NCI-H2227 (cell line): ENCODE results near the gene BROX.
"Not testable (repeated sequence)": the region's sequence is repeated elsewhere in the genome, so short reads cannot be mapped to it uniquely, and the experiment has no call there.

Experiments used
- DNase-seq: peaks from one replicate; lab custom pipeline; 2025; ENCODE audit not compliant: unreplicated experiment; lab: John Stamatoyannopoulos, UW

BROX gene

DNA sequence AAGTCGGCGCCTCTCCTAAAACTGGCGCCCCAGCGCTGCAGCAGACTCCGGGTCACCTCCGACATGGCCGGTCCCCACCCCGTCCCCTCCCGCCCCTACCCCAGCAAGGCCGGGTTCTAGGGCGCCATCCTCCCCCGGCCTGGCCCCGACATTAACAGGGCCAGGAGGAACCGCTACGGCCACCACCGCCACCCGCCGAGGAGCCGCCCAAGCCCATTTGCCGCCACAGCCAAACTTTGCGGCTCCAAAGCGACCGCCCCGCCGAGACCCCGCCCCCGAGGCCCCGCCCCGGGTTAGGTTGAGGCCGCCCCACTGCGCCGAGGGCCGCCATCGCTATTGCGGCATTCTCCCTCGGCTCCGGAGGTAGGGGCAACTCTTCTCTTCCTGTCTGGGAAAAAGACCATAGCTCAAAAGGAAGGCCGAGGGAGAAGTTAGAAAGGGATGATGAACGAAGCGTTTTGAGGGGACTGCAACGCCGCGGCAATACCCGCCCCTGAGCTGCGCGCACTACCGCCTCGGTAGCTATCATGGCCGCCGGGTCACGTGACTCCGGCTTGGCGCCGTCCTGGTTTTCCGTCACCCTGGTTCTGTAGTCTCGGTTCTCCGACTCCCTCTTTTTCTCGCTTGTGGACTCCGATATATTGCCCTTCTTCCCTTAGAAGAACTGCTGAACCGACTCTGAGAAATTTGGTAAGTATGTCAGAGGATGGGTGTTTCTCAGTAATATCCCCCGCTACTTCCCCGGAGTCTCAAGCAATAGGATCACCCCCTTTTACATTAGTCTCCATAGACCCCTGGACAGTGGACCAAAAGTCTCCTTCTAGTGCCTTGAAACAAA is at the start of gene BROX, which contains the start of gene AIDA:
TSS of gene BROX (plus strand) at position 312 of the 838 bp plus-strand sequence. CDS start 3,136 bp downstream, outside the sequence.
TSS of gene AIDA (minus strand) at position 239 of the 838 bp plus-strand sequence. CDS start at position 65, 174 bp downstream.
- peak; percentile 92 for DNase-seq

DNA sequence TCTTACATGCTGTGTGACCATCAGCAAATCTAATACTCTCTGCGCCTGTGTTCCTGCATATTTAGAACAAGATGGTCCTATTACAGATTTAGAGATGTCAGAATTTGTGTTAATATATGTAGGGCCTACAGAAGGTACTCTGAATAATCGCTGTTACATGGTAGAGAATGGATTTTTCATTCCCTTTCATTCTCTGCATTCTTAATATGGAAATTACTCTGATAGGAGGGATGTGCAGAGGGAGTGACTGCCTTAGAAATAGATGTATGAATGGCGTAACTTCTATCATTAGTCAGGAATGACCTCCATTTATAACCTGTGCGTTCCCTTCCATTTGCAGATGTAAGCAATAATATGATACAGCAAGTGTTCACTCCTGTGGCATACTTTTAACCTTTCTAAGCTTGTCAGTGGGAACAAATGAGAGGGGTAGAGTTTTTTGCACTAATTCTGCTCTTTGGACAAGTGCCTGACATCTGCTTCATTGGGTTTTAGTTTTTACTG is 48.9 kb upstream of the BROX start:
- DNase-seq: no peak

- no peak for DNase-seq
Measured at GRCh38 chr1:222665964-222666363, 46.4 kb upstream of the BROX start.

DNA sequence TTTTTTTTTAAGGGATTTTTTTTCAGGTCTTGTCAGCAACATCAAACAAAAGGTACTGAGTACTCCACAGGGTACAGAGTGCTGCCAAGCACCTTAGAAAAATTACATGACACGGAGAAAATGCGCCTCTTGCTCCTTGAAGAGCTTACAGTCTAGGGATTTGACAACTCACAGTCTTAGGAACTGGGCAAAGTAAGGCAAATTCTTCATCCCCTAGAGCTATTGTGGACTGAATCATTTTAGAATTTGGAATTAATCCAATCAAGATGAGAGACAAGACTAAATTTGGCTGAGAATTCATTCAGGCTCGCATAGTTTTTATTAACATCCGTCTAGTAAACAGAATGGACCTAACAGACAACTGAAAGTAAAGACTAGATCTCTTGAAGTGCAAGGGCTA is 44.2 kb upstream of the BROX start:
- not testable (repeated sequence) for DNase-seq

- not testable (repeated sequence) for DNase-seq
Measured at GRCh38 chr1:222669107-222669506, 43.3 kb upstream of the BROX start.

GRCh38 chr1:222670110-222670509 is 42.3 kb upstream of the BROX start:
- DNase-seq: no peak

- peak; percentile 13 for DNase-seq
Measured at GRCh38 chr1:222680080-222680479, 32.3 kb upstream of the BROX start.

- no peak for DNase-seq
Measured at GRCh38 chr1:222691016-222691415, 21.3 kb upstream of the BROX start.

DNA sequence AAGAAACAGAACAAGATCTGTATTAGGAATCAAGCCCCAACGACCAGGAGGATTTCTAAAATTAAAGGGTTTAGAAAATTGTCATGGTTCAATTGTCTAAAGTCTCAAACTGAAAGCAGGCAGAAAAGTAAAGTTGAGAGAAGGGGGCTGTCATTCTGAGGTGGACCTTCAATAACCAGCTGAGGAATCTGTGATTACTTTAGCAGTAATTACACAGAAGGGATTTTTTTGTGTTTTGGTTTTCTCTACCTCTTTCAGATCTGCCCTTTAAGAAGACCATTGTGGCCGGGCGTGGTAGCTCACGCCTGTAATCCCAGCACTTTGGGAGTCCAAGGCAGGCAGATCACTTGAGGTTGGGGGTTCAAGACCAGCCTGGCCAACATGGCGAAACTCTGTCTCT is 17.4 kb upstream of the BROX start:
- no peak for DNase-seq

GRCh38 chr1:222696741-222697140 is 15.6 kb upstream of the BROX start:
- no peak for DNase-seq

DNA sequence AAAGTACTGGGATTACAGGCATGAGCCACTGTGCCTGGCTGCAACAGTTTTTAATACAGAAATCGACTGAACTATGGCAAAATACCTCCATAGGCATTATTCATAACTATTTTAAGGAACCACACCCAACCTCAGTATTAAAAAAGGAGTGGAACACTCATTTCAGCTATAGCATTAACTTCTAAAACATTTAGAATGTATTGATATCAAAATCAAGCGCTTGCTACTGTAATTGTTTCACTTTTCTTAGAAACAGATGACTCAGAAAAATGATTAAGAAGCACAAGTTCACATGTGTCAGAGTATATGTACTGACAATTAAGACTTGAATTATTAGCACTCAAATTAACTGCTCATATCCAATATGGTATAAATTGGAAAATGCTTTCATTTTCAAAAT is 15.2 kb upstream of the BROX start:
- no peak for DNase-seq

- DNase-seq: no peak
Measured at GRCh38 chr1:222697826-222698225, 14.5 kb upstream of the BROX start.

- no peak for DNase-seq
Measured at GRCh38 chr1:222702210-222702609, 10.2 kb upstream of the BROX start.

DNA sequence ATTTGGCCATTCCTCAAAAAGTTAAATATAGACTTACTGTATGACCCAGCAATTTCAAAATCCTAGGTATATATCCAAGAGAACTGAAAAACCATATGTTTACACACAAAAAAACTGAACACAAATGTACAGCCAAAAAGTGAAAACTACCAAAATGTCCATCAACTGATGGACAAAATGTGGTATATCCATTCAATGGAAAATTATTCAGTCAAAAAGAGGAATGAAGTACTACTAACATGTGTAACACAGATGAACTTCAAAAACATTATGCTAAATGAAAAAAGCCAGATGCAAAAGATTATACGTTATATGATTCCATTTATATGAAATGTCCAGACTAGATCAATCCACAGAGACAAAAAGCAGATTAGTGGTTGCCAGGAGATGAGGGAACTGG is 8.1 kb upstream of the BROX start:
- DNase-seq: no peak

- no peak for DNase-seq
Measured at GRCh38 chr1:222706815-222707214, 5.5 kb upstream of the BROX start.

DNA sequence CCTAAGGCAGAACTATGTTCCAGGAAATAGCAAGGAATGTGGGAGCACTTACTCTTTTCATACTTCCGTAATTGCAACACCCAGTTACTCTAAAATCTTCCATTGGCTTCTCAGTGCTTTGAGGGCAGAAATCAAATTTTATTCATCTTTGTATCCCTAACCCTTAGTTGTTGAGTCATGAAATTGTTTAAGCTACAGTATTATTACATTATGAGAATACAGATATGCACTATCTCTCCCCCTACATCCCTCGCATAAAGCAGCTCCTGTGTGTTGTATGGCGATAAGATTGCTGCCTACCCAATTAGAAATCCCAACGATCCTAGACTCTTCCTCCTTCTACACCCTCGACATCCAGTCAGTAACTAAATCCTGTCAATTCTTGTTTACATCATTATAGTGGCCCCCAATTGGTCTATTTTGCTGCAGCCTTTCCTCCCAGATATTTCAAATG is 2.6 kb upstream of the BROX start:
- DNase-seq: no peak

DNA sequence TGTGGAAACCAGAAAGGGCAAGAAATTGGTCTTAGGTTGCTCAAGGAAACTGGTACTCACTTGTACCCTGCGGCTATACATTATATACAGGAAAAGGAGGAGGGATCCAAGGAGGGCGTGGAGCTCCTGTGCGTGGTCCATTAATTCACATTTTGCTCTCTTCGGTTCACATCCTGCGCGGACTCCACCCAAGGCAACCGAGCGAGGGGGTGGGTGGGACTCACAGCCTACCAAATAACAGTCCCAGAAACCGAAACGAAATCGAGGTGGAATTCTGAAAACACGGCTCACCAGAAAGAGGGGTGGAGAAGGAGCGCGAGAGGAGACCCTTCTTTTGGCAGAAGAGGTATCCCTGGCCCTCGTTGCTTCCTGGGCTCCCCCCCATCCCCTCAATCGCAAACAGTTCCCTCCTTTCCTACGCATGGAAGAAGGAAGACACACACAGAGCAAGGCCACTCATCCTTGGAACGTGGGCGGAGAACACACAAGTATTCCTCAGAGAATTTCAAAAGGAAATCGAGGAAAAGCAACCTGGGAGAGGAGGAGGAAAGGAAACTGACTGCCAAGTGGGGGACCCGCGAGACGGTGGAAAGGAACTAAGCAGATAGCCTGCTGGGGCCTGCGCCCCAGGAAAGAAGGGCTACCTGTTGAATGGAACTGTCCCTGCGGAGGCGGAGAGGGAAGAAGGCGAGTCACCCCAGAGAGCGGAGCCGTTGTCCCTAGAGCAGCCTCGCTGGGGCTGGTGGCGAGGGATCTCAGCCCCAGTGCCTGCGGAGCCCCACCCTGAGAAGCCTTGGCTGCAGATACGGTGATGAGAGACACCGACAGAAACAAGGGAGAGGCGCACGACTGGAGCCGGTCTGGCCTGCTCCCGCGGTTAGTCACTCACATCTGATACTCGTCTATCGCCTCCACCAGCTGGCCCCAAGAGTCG is 778 bp upstream of the BROX start:
- DNase-seq: peak; percentile 61

DNA sequence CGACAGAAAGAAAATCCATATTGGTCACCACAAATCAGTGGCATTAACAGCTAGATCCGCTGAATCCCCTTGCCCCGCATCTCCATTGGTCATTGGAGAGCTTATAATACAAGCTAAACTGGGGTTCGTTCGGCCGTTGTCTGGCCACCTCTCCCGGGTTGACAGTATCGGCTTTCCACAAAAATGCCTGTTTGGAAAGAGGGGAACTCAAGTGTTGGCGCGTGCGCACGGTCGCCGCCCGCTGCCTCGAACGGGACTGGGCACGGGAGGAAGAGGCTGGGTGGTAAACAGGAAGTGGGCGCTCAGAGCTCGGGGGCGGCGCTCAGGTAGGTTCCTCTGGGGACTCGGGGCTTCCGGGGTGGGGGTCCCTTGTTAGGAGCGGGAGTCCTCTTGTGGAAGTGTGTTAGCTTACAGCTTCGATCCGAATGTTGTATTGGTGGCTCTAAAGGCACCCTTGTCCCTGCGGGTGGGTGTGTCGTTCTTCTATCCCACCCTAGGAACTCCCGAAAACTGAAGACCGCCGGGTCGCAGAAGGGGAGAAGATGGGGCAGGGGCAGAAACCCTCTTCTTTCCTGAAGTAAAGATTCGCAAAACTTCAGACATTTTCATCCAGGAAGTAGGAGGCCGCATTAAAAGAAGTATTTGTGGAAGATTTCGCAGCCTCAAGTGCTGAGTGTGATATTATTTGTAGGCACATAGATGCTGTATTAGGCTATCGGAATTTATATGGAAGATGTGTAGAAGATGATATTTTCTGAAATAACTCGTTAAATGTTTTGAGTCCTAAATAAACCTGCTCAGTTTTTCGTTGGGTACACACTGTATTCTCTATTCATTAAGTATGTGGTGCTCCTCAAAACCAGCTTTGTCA is 962 bp downstream of the BROX start:
- DNase-seq: peak; percentile 98

- no peak for DNase-seq
Measured at GRCh38 chr1:222716393-222716792, 4.0 kb downstream of the BROX start.

GRCh38 chr1:222728746-222729145 is 16.4 kb downstream of the BROX start:
- DNase-seq: no peak
